Adrenal gland (tissue), 12 donors: ENCODE results near the gene RAVER2. TPM values are rescaled to one million over a fixed set of nuclear protein-coding genes. Genes with fewer than 3 reads are reported as not detected.

Experiments
- DNase-seq, 7 donors: peaks; one replicate each; pipeline ENCODE4 v3.0.0-alpha.2; 2019 to 2020
- H3K27ac ChIP-seq, 5 donors: fragments of 200-600 bp; sonication (generic) in 4 of 5; 1 replicate in 3 of 5; 2 replicates in 2 of 5; pipeline versions ENCODE4 v1.5.1 to v1.8.0; 2016 to 2020; ENCODE audit warnings: mild to moderate bottlenecking in 1 of 5
- H3K27me3 ChIP-seq: fragments of 200-600 bp; 2 replicates; pipeline ENCODE4 v1.8.0; 2021
- H3K36me3 ChIP-seq, 2 donors: fragments of 200-600 bp; replicated peaks in 1 of 2; 1 replicate in 1 of 2; 2 replicates in 1 of 2; pipeline versions ENCODE4 v1.5.1 to v1.8.0; 2018 to 2022
- H3K4me1 ChIP-seq, 2 donors: fragments of 200-600 bp; replicated peaks in 1 of 2; 1 replicate in 1 of 2; 2 replicates in 1 of 2; pipeline versions ENCODE4 v1.5.1 to v1.8.0; 2018 to 2021
- H3K4me3 ChIP-seq, 4 donors: fragments of 200-600 bp; sonication (generic) in 3 of 4; one replicate each; pipeline ENCODE4 v1.5.1; 2016 to 2018
- H3K9me3 ChIP-seq, 3 donors: fragments of 200-600 bp; sonication (generic) in 1 of 3; replicated peaks in 1 of 3; 1 replicate in 2 of 3; 2 replicates in 1 of 3; pipeline versions ENCODE4 v1.5.1 to v1.8.0; 2016 to 2021
- POLR2A ChIP-seq, 2 donors: fragments of 450-650 bp; IDR thresholded peaks; one replicate each; pipeline ENCODE4 v1.6.1; 2017; ENCODE audit warnings: antibody characterized with exemption in 2 of 2, mild to moderate bottlenecking in 2 of 2, moderate library complexity in 1 of 2
- WGBS, 4 donors: extraction: QIAGEN DNeasy Blood & Tissue Kit in 2 of 4; methylation state at CpG; one replicate each; pipeline versions ENCODE4 v1.1.5 to v1.1.7; 2013 to 2017; 5-methylcytosine and 5-hydroxymethylcytosine counted together
- intact Hi-C, 2 donors: fragments of 100-400 bp; cut with DNase I; formaldehyde crosslinking; loops; one replicate each; pipeline versions ENCODE4 v1.14.1 to v1.15.0; 2022 to 2023
- polyA plus RNA-seq, 3 donors: library from polyadenylated mRNA; stranded (reverse); fragments of 200-250 nt in 2 of 3; fragments of 350-450 nt in 1 of 3; fragmentation: Illumina TruSeq in 1 of 3; extraction: RNeasy Lipid Tissue Mini Kit (QIAGEN cat#74804) in 1 of 3; gene quantifications; one replicate each; pipeline ENCODE4 v1.2.3, GENCODE V29; 2013 to 2014
- total RNA-seq, 9 donors: library from RNA; depleted of rRNA in 4 of 9; stranded (reverse); fragments of >200 nt in 4 of 9; fragments of 120-200 nt in 1 of 9; fragmentation: NEBNext Ultra II Directional in 1 of 9; extraction: Animal tissue kit (Norgen Biotek cat#: 25700) in 1 of 9; gene quantifications; one replicate each; pipeline versions ENCODE4 v1.1.0 to v1.2.4, GENCODE V29; 2013 to 2023
- TF ChIP-seq, protein P1 (sequence below), 6 experiments: fragments of 450-650 bp in 4 of 6; fragments of 200-600 bp in 2 of 6; sonication (generic) in 1 of 6; IDR thresholded peaks; 1 replicate in 5 of 6; 2 replicates in 1 of 6; pipeline versions ENCODE4 v1.5.1 to v1.8.0; 2016 to 2021; ENCODE audit warnings: antibody characterized with exemption in 6 of 6, mild to moderate bottlenecking in 2 of 6, moderate library complexity in 1 of 6
- donor health status: healthy with polysubstance abuse.
- donor health status: Bipolar disorder and iron deficiency.
- donor health status: DM: yes; HTN: yes; CAD: no.
- donor health status: DM: no; HTN: no; CAD: no.
- donor health status: DM: no; HTN: no; CAD: no.
- donor health status: DM: yes; HTN: yes; CAD: no.

RAVER2 gene
- total and polyA plus RNA-seq, 12 donors = 7.1 to 19.0 (median 12.4) TPM

DNA sequence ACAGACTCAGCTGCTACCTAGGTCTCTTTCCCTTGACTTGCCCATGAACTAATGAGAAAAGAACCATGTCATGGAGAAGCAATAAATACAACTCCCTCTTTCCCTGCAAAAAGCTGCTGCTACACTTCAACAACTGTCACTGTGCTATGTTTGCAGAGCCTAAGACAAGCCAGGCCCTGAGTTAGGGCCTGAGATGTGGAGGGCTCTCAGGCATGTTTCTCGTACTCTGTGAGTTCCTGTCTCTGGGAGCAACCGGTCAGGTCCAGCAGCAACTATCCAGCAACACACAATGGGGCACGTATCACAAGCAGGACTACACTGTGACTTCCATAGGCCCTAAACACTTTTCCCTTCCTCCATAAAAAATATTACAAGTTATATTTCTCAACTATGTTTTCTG is 129.8 kb downstream of the RAVER2 start:
- Histone ChIP-seq H3K4me3 (no peak overlapping the region), H3K4me1 (peaks cover 0 to 2% of the 10 kb centered on the region in 2 donors), H3K9me3 (no peaks in the 10 kb centered on the region), H3K27ac (no peak overlapping the region), H3K36me3 (peaks cover 0 to 51% of the 10 kb centered on the region in 2 donors), H3K27me3 (no peaks in the 10 kb centered on the region)
- 78 to 91% (median 86%) methylated on average over 3 of the region's 3 CpGs for WGBS, 4 donors
- no peak for DNase-seq
- intact Hi-C loops = no loop called here
- TF ChIP-seq, protein P1, sequence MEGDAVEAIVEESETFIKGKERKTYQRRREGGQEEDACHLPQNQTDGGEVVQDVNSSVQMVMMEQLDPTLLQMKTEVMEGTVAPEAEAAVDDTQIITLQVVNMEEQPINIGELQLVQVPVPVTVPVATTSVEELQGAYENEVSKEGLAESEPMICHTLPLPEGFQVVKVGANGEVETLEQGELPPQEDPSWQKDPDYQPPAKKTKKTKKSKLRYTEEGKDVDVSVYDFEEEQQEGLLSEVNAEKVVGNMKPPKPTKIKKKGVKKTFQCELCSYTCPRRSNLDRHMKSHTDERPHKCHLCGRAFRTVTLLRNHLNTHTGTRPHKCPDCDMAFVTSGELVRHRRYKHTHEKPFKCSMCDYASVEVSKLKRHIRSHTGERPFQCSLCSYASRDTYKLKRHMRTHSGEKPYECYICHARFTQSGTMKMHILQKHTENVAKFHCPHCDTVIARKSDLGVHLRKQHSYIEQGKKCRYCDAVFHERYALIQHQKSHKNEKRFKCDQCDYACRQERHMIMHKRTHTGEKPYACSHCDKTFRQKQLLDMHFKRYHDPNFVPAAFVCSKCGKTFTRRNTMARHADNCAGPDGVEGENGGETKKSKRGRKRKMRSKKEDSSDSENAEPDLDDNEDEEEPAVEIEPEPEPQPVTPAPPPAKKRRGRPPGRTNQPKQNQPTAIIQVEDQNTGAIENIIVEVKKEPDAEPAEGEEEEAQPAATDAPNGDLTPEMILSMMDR (IDR thresholded peaks at IDR 0.05) = no peak
- TF ChIP-seq POLR2A (IDR thresholded peaks at IDR 0.05) = no peak

DNA sequence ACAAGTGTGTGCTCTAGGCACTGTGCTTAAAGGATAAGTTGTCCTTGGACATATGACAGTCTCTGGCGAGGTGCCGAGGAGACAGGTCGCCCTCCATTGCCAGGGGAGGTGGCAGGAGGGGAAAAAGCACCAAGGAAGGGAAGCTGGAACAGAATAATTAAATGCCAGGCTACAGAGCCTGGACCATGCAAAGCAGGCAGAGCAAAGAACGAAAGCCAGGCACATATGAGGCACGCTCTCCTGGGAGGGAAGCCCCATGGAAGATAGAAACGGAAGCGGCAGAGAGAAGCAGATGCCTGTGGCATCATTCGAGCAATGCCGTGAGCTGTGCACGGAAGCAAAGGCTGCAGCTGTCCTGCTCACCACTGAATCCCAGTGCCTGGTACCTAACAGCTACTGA is 130.2 kb downstream of the RAVER2 start:
- 75 to 82% (median 78%) methylated on average over 10 of the region's 10 CpGs for WGBS, 4 donors
- Histone ChIP-seq H3K4me3 (no peak overlapping the region), H3K36me3 (peaks cover 0 to 50% of the 10 kb centered on the region in 2 donors), H3K9me3 (no peaks in the 10 kb centered on the region), H3K4me1 (peaks cover 0 to 2% of the 10 kb centered on the region in 2 donors), H3K27me3 (no peaks in the 10 kb centered on the region), H3K27ac (no peak overlapping the region)
- intact Hi-C loops = no loop called here
- TF ChIP-seq, protein P1 (IDR thresholded peaks at IDR 0.05) = no peak
- TF ChIP-seq POLR2A (IDR thresholded peaks at IDR 0.05) = no peak
- DNase-seq = peak in 2 of 7 donors; percentile 29 to 60

DNA sequence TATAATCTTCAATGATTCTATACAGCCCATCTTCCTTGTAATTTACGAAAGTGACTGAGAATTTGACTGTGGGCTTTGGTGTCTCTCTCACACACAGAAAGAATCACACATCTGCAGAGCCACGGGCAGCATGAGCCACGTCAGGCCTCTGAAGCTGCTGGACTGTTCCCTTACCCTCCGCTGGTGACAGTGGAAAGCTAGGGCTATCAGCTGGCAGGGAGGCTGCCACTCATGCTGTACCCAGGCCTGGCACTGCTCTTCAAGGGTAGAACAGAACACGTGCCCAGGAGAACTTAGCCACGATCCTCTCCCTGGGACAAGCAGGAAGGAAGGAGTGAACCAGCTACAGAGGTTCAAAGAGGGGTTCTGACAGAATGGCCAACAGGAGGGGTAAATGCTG is 130.7 kb downstream of the RAVER2 start:
- TF ChIP-seq, protein P1 (IDR thresholded peaks at IDR 0.05) = no peak
- TF ChIP-seq POLR2A (IDR thresholded peaks at IDR 0.05) = no peak
- H3K27me3 ChIP-seq = no peaks in the 10 kb centered on the region
- H3K4me1 ChIP-seq = peaks cover 0 to 2% of the 10 kb centered on the region in 2 donors
- peaks cover 0 to 45% of the 10 kb centered on the region in 2 donors for H3K36me3 ChIP-seq
- intact Hi-C loops = no loop called here
- 86 to 95% (median 90%) methylated on average over 6 of the region's 6 CpGs for WGBS, 4 donors
- DNase-seq = no peak
- H3K4me3 ChIP-seq = no peak overlapping the region
- no peak overlapping the region for H3K27ac ChIP-seq
- H3K9me3 ChIP-seq = no peaks in the 10 kb centered on the region

DNA sequence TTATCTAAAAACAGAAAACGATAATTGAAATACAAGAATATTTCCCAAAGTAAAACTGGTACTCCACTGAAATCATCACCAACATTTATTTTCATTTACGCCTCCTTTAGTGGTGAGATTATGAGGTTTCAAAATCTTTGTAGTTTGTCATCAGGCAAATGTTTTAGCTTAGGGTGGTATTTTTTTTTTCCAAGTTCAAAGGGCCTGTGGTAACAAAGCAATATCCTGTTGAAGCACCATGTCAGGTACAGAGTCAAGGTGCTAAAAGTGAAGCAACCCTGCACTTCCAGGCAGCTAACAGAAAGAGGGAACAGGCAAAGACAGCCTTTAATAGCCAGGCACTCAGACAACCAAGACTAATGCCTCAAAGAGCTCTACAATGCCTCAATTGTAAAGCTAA is 132.3 kb downstream of the RAVER2 start:
- Histone ChIP-seq H3K4me3 (no peak overlapping the region), H3K4me1 (peaks cover 0 to 2% of the 10 kb centered on the region in 2 donors), H3K27me3 (no peaks in the 10 kb centered on the region), H3K36me3 (peaks cover 0 to 47% of the 10 kb centered on the region in 2 donors), H3K9me3 (no peaks in the 10 kb centered on the region), H3K27ac (no peak overlapping the region)
- WGBS, 4 donors = 89 to 92% (median 91%) methylated on average over 2 of the region's 2 CpGs
- intact Hi-C loops = no loop called here
- DNase-seq = no peak
- TF ChIP-seq POLR2A (IDR thresholded peaks at IDR 0.05) = no peak
- TF ChIP-seq, protein P1 (IDR thresholded peaks at IDR 0.05) = no peak
